Activated CD8-positive, alpha-beta memory T cell treated with anti-CD3 and anti-CD28 coated beads for 4 hours (primary cell): ENCODE measurements around the gene GGTLC2.

Experiments used
- DNase-seq, 2 donors: peaks; one replicate each; pipeline ENCODE4 v3.0.0-alpha.2; 2020; ENCODE audit warnings: low read depth in 2 of 2

The GGTLC2 gene

DNA sequence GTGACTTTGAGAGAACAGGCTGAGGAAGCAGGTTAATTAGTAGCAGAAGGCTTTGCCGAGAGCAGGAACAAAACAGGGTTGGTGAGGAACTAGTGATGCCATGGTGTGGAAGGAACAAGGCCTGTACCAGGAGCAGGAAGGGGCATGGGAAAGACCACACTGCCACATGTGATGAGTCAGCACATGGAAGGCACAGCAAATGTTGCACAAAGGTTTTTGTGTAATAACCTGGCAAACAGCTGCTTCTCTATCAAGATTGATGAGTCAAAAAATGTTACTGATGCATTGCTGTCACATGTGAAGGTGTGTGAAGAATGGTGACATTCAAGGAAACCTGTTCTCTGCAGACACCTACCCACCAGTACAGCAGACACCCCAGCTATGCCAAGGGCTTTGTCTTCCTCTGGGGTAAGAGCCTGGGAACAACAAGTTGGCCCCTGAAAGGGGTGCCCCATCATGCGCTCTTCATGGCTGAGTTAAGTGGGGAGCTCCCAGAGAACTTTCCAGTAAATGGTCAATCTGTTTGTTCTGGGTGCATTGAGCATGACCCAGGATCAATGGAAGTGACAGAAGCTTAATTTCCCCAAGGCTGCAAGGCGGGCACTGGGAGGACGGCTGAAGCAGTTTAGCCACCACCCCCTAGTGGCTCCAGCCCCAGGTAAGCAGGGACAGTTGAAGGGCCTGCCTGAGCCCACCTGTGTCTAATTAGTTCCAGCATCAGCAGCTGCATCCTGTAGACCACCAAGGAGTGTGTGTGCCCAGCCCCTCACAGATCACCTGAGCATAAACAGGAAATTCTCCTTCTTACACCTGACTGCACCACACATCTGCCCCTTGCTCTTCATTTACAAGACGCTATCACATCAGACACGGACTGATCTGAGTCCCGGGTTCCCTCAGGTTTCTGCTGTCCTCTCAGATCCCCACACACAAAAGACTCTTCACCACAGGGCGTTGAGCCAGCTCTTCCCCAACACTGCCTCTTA is 47.6 kb downstream of the GGTLC2 start:
- no peak for DNase-seq

GRCh38 chr22:22692707-22693530 is 48.5 kb downstream of the GGTLC2 start:
- peak; percentile 33 to 36 for DNase-seq

DNA sequence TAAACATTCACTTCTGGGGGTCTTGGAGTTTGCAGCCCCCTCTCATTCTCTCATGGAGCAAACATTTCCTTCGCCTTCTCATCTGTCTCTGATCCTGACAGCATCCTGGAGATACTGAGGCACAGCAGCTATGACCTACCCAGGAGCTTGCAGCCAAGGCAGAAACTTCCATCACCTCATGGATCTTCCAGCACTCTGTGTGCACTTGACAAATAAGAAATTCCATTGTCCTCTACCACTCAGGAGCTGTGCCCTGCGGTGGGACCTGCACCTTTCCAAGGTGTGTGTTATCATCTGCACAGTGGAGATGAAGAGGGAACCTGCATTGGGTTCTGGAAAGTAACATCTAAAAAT is 49.1 kb downstream of the GGTLC2 start:
- DNase-seq = no peak

DNA sequence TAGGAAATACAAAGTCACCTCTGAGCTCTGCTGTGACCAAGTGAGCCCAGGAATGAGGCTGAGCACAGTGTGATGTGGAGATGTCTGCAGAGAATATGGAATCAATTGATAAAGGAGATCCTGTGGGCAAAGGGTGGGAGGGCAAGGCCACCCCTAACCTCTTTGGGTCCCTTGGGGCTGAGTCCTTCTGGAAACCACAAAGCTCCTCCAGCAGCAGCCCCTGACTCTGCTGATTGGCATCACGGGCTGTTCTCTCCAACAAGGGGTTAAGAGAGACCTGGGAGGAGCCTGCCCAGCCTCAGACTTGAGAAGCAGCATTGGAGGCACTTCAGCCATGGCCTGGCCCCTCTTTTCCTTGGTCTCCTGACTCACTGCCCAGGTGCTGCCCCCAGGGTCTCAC is 49.7 kb downstream of the GGTLC2 start:
- DNase-seq = no peak

DNA sequence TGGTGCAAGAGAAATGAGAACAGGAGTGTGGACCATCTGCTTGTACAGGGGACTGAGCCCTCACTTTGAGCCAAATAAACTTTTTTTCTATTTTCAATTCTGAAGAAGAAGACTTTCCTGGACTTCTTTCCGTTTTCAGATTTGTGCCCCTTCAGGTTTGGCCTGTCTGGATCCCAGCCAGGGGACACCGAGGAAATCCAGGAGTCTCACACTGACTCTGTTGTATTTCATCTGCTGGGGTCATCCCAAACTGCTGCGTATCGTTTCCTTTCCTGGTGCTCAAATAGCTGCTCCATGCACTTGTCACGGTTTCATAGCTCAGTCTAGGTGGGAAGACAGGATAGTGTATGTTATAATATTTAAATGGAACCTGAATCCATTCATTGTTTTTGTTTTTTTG is 51.7 kb downstream of the GGTLC2 start:
- DNase-seq = no peak
